Measurements from ENCODE around the gene MYH11.

MYH11 gene

GRCh38 chr16:15780805-15781204 is 76.0 kb downstream of the MYH11 start:
- Histone ChIP-seq H2AFZ (no peak overlapping the region), H3K79me2 (no peaks in the 10 kb centered on the region), H3K4me1 (no peaks in the 10 kb centered on the region), H3K4me3 (ENCODE audit: low read depth, low read length) (no peak overlapping the region), H3K9ac (no peak overlapping the region), H3K27me3 (ENCODE audit: control insufficient read depth, insufficient read depth, low read length) (no peaks in the 10 kb centered on the region), H3K36me3 (ENCODE audit: control insufficient read depth, insufficient read depth, low read length) (no peaks in the 10 kb centered on the region), H3K9me3 (ENCODE audit: control insufficient read depth, low read length) (no peaks in the 10 kb centered on the region), H3K4me2 (ENCODE audit: low read length) (no peak overlapping the region), H3K27ac (no peak overlapping the region)
- no peak for TF ChIP-seq CTCF (IDR thresholded peaks at IDR 0.05)

- Histone ChIP-seq H3K36me3 (ENCODE audit: control insufficient read depth, insufficient read depth, low read length) (no peaks in the 10 kb centered on the region), H3K9me3 (ENCODE audit: control insufficient read depth, low read length) (no peaks in the 10 kb centered on the region), H3K27ac (no peak overlapping the region), H3K4me3 (ENCODE audit: low read depth, low read length) (no peak overlapping the region), H3K4me2 (ENCODE audit: low read length) (no peak overlapping the region), H3K9ac (no peak overlapping the region), H3K4me1 (no peaks in the 10 kb centered on the region), H3K27me3 (ENCODE audit: control insufficient read depth, insufficient read depth, low read length) (no peaks in the 10 kb centered on the region), H3K79me2 (no peaks in the 10 kb centered on the region), H2AFZ (no peak overlapping the region)
- no peak for TF ChIP-seq CTCF (IDR thresholded peaks at IDR 0.05)
These were observed 77.0 kb downstream of the MYH11 start for GRCh38 chr16:15779664-15780351.

GRCh38 chr16:15778999-15779614 is 77.7 kb downstream of the MYH11 start:
- Histone ChIP-seq H3K27ac (no peak overlapping the region), H3K4me3 (ENCODE audit: low read depth, low read length) (no peak overlapping the region), H3K9ac (no peak overlapping the region), H3K79me2 (no peaks in the 10 kb centered on the region), H3K36me3 (ENCODE audit: control insufficient read depth, insufficient read depth, low read length) (no peaks in the 10 kb centered on the region), H3K4me2 (ENCODE audit: low read length) (no peak overlapping the region), H2AFZ (no peak overlapping the region), H3K27me3 (ENCODE audit: control insufficient read depth, insufficient read depth, low read length) (no peaks in the 10 kb centered on the region), H3K4me1 (no peaks in the 10 kb centered on the region), H3K9me3 (ENCODE audit: control insufficient read depth, low read length) (no peaks in the 10 kb centered on the region)
- TF ChIP-seq CTCF (IDR thresholded peaks at IDR 0.05) = no peak

GRCh38 chr16:15778204-15778743 is 78.6 kb downstream of the MYH11 start:
- H2AFZ ChIP-seq = no peak overlapping the region
- TF ChIP-seq CTCF (IDR thresholded peaks at IDR 0.05) = no peak
- H3K4me3 ChIP-seq (ENCODE audit: low read depth, low read length) = no peak overlapping the region
- H3K9me3 ChIP-seq (ENCODE audit: control insufficient read depth, low read length) = no peaks in the 10 kb centered on the region
- no peaks in the 10 kb centered on the region for H3K27me3 ChIP-seq (ENCODE audit: control insufficient read depth, insufficient read depth, low read length)
- no peaks in the 10 kb centered on the region for H3K79me2 ChIP-seq
- H3K4me1 ChIP-seq = no peaks in the 10 kb centered on the region
- H3K27ac ChIP-seq = no peak overlapping the region
- H3K4me2 ChIP-seq (ENCODE audit: low read length) = no peak overlapping the region
- no peaks in the 10 kb centered on the region for H3K36me3 ChIP-seq (ENCODE audit: control insufficient read depth, insufficient read depth, low read length)
- no peak overlapping the region for H3K9ac ChIP-seq
